ENCODE measurements around the gene ANGPTL1. TPM values are rescaled to one million over a fixed set of nuclear protein-coding genes. Genes with fewer than 3 reads are reported as not detected.

ANGPTL1 gene
- total and polyA plus RNA-seq, 2 of the 13 experiments (the other 11 are each of a cell fraction or from before 2014, with no cell fraction given): 2.9 to 9.3 TPM

- TF ChIP-seq ZNF121 (CRISPR knock-in tag; IDR thresholded peaks at IDR 0.05) (peak; percentile 95), ZNF362 (CRISPR knock-in tag; IDR thresholded peaks at IDR 0.05; ENCODE audit: borderline replicate concordance) (no peak), GFI1 (CRISPR knock-in tag; IDR thresholded peaks at IDR 0.05; ENCODE audit: borderline replicate concordance) (0 out of 2 replicates have a peak, but pooled peaks have one; percentile 26), CHD4 (IDR thresholded peaks at IDR 0.05; ENCODE audit: borderline replicate concordance, low read length) (peak; percentile 63; the same call in 1 of the 2 replicates), TBX3 (IDR thresholded peaks at IDR 0.05; ENCODE audit: borderline replicate concordance) (no peak), ZNF710 (CRISPR knock-in tag; IDR thresholded peaks at IDR 0.05; ENCODE audit: borderline replicate concordance) (peak; percentile 39; the same call in 1 of the 2 replicates), ZNF343 (CRISPR knock-in tag; IDR thresholded peaks at IDR 0.05) (no peak), SOX5 (CRISPR knock-in tag; IDR thresholded peaks at IDR 0.05; ENCODE audit: borderline replicate concordance) (peak; percentile 95), ZNF367 (CRISPR knock-in tag; IDR thresholded peaks at IDR 0.05; ENCODE audit: borderline replicate concordance) (no peak), TCF12 (IDR thresholded peaks at IDR 0.05) (no peak), TCF12 (CRISPR knock-in tag; IDR thresholded peaks at IDR 0.05) (no peak), ZBTB25 (CRISPR knock-in tag; IDR thresholded peaks at IDR 0.05) (no peak), SAFB2 (CRISPR knock-in tag; IDR thresholded peaks at IDR 0.05; ENCODE audit: borderline replicate concordance, low read depth) (no peak), KLF12 (CRISPR knock-in tag; IDR thresholded peaks at IDR 0.05; ENCODE audit: borderline replicate concordance) (no peak), SOX6 (IDR thresholded peaks at IDR 0.05) (peak; percentile 76; the same call in 1 of the 2 replicates), SOX6 (CRISPR knock-in tag; IDR thresholded peaks at IDR 0.05) (peak; percentile 93), HOMEZ (CRISPR knock-in tag; IDR thresholded peaks at IDR 0.05; ENCODE audit: low read depth) (peak; percentile 75; the same call in 1 of the 2 replicates), KLF9 (CRISPR knock-in tag; IDR thresholded peaks at IDR 0.05; ENCODE audit: low read depth) (no peak), ZBED4 (CRISPR knock-in tag; IDR thresholded peaks at IDR 0.05; ENCODE audit: borderline replicate concordance) (no peak), NFE2L1 (CRISPR knock-in tag; IDR thresholded peaks at IDR 0.05; ENCODE audit: borderline replicate concordance) (no peak)
Measured at GRCh38 chr1:178806665-178807300, 64.1 kb downstream of the ANGPTL1 start (continued).
